GM21423 (cell line): ENCODE results near the gene NFE2L2.
"Not testable (repeated sequence)": the region's sequence is repeated elsewhere in the genome, so short reads cannot be mapped to it uniquely, and the experiment has no call there.

Experiments
- ATAC-seq: cut with Tn5 transposase; IDR thresholded peaks from one replicate; pipeline ENCODE4 v1.9.1; 2021; ENCODE audit warnings: mild to moderate bottlenecking, moderate library complexity; ENCODE audit not compliant: unreplicated experiment

Gene NFE2L2

DNA sequence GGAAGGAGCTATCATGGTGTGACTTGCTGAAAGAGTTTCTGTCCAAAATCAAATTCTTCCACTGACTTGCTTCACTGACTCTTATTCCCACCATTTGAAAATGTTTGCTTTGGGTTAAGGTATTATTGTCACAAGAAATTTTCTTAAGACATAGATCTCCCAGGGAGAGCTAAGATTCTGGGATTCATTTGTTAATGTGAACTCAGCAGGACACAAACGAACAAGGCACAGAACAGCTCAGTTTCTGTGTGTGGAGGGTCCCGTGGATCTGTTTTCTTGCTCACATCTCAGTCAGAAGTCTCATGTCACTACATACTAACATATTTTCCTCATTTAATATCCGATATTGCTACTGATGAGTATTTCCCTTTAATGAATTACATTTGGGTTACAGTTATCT lies 60.1 kb downstream of the NFE2L2 start:
- ATAC-seq = no peak

DNA sequence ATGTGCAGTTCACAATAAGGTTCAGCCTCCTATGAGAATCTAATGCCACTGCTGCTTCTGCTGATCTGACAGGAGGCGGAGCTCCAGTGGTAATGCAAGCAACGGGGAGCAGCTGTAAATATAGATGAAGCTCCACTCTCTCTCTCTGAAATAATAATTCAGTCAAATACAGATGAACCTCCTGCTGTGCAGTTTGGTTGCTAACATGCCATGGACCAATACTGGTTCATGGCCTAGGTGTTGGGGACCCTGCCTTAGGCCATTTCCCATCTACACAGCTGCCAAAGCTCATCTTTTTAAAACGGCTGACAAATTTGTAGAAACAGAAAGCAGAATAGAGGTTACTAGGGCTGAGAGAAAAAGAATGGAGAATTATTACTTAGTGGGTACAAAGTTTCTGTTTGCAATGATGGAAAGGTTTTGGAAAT lies 62.6 kb downstream of the NFE2L2 start:
- no peak for ATAC-seq

- not testable (repeated sequence) for ATAC-seq
These were observed 64.1 kb downstream of the NFE2L2 start for GRCh38 chr2:177200419-177200818.

- no peak for ATAC-seq
These were observed 69.3 kb downstream of the NFE2L2 start for GRCh38 chr2:177195194-177195593.

GRCh38 chr2:177193240-177193639 lies 71.3 kb downstream of the NFE2L2 start:
- ATAC-seq = peak; percentile 59

- no peak for ATAC-seq
These were observed 71.7 kb downstream of the NFE2L2 start for GRCh38 chr2:177192788-177193187.

DNA sequence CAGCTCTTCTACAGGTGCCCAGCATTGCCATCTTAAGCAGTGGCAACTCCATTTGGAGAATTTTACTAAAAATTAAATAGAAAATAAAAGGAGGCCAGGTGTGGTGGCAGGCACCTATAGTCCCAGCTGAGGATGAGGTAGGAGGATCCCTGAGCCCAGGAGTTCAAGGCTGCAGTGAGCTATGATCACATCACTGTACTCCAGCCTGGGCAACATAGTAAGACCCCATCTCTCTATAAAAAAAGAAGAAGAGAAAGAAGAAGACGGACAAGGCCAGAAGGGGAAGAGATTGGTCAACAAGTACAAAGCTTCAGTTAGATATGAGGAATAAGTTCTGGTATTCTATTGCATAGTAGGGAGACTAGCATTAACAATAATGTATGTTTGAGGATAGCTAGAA lies 73.6 kb downstream of the NFE2L2 start:
- no peak for ATAC-seq

DNA sequence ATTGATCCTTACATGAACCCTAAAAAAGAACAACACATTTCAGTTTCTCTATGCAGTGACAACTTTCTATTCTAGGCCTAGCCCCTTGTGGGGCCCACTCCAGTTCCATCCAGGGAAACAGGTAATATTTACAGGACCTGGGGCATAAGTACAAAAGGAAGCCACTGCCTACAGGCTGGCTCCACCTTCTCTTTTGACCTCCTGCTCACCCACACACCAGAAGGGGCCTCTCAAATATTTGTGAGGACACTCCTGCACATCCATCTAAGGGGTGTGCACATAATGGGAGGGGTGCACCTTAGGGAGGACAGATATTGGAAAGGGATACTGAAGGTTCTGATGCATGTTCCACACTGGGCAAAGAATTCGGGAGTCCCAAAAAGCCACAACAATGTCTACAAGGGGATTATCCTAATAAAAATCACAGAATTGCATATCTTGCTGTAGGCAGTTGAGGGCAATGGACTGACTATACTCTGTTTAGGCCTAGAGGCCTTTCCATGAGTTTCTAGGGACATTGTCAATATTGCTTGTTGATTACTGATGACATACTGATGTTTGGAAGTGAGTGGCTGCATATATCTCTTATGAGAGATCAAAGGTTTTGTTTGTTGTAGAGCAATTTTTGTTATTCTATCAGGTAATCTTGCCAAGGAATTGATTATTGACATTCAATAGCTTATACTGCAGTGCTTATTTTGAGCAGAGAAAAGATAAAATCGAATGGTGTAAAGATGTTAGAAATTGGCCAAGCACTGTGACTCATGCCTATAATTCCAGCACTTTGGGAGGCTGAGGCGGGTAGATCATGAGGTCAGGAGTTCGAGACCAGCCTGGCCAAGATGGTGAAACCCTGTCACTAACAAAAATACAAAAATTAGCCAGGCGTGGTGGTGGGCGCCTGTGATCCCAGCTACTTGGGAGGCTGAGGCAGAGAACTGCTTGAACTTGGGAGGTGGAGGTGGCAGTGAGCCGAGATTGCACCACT lies 75.8 kb downstream of the NFE2L2 start:
- ATAC-seq = no peak

DNA sequence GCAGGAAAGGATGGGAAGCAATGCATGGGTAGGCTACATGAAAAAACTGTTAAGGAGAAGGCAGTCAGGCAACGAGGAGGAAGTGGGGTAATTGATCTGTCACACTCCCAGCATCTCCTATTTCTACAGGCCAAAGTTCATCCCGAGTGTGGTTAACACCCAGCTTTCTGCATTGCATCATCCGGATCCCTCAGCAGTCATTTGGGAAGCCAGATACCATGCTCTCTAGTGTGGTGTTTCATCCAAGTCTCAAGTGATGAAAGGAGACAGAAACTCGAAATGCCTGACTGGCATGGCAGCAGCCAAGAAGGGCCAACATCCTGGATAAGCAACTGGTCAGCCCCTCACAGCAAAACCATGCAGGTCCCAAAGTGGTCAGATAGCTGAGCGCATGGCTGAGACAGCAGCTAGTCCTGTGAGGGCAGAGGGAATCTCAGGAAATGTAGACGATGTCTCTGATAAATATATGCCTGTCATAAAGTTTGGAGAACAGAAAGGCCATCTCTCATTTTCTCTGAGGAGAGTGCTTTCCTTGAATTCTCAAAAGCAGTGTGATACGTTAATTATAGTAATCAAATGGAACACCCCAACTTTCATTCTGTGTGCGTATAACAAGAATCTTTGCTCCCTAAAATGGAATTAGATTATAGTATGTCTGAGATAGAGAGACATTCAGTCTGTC lies 76.8 kb downstream of the NFE2L2 start:
- ATAC-seq = no peak

DNA sequence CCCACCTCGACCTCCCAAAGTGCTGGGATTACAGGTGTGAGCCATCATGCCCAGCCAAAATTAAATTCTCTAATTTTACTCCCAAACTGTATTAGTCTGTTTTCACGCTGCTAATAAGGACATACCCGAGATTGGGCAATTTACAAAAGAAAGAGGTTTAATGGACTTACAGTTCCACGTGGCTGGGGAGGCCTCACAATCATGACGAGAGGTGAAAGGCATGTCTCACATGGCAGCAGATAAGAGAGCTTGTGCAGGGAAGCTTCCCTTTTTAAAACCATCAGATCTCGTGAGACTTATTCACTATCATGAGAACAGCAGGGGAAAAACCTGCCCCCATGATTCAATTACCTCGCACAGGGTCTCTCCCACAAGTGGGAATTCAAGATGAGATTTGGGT lies 78.5 kb downstream of the NFE2L2 start:
- ATAC-seq = not testable (repeated sequence)

DNA sequence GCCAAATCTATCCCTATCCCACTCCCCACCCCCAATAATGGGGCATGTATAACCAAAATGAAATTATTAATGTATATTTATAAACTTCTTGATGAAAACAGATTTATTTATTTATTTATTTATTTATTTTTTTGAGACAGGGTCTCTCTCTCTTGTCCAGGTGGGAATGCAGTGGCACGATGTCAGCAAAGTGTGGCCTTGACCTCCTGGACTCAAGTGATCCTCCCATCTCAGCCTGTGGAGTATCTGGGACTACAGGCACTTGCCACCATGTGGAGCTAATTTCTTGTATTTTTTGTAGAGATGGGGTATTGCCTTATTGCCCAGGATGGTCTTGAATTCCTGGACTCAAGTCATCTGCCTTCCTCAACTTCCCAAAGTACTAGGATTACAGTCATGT lies 79.9 kb downstream of the NFE2L2 start:
- no peak for ATAC-seq

- ATAC-seq = no peak
These were observed 80.7 kb downstream of the NFE2L2 start for GRCh38 chr2:177183860-177184259.
